HepG2 (cell line): ENCODE results near the gene WASF1. TPM values are rescaled to one million over a fixed set of nuclear protein-coding genes. Genes with fewer than 3 reads are reported as not detected.

Experiments
- ATAC-seq: fragments of 200-7000 bp; cut with Tn5 transposase; 3 replicates; pipeline ENCODE4 v1.9.1; 2020; ENCODE audit warnings: mild to moderate bottlenecking, moderate library complexity
- BruUV-seq: library from RNA; stranded (reverse); fragments of 400-500 nt; replicated peaks from 2 replicates; lab custom pipeline; 2021; lab: Mats Ljungman, UMichigan
- CTCF ChIA-PET: fragments of 300-600 bp; formaldehyde crosslinking; extraction: SDS; loops from one replicate; lab custom pipeline; 2021; ENCODE audit warnings: low total read pairs, inconsistent platforms, low intra/inter-chr PET ratio; lab: Yijun Ruan, JAX
- POLR2A ChIA-PET: fragments of 350-600 bp; sonication (Branson Sonifier 250); formaldehyde crosslinking; loops from one replicate; lab custom pipeline; 2020; ENCODE audit warnings: antibody characterized with exemption, inconsistent platforms; lab: Yijun Ruan, JAX
- DNase-seq: peaks from one replicate; pipeline ENCODE4 v3.0.0-alpha.2; 2015; ENCODE audit warnings: low spot score
- FAIRE-seq: peaks from 3 replicates; lab custom pipeline; 2011; peaks lifted over from hg19 to GRCh38; lab: Jason Lieb, UNC
- H2AFZ ChIP-seq: one replicate; pipeline ENCODE4 v1.6.1; 2011; ENCODE audit warnings: low read length, inconsistent platforms
- H3K27ac ChIP-seq: fragments of 300-600 bp; 3 replicates; pipeline ENCODE4 v1.8.0; 2011; ENCODE audit warnings: mixed run types, mild to moderate bottlenecking, mixed read lengths, low read length, inconsistent platforms; ENCODE audit not compliant: insufficient read depth; ENCODE audit errors: extremely low read length
- H3K27me3 ChIP-seq, 2 experiments: fragments of 200-600 bp in 1 of 2; 2 replicates in 1 of 2; 3 replicates in 1 of 2; pipeline versions ENCODE4 v1.6.0 to v1.8.0; 2011; ENCODE audit warnings: low read length in 2 of 2, mild to moderate bottlenecking in 2 of 2, moderate library complexity in 2 of 2, inconsistent platforms in 1 of 2; ENCODE audit not compliant: insufficient read depth in 2 of 2, control insufficient read depth in 1 of 2
- H3K36me3 ChIP-seq, 2 experiments: fragments of 200-600 bp in 1 of 2; replicated peaks in 1 of 2; 2 replicates in 1 of 2; 3 replicates in 1 of 2; pipeline versions ENCODE4 v1.5.1 to v1.8.0; 2011; ENCODE audit warnings: low read length in 2 of 2, inconsistent platforms in 1 of 2; ENCODE audit not compliant: insufficient read depth in 2 of 2, control insufficient read depth in 1 of 2
- H3K4me1 ChIP-seq: 2 replicates; pipeline ENCODE4 v1.5.1; 2012; ENCODE audit warnings: low read length, inconsistent platforms; ENCODE audit not compliant: insufficient read depth
- H3K4me2 ChIP-seq: 2 replicates; pipeline ENCODE4 v1.6.0; 2011; ENCODE audit warnings: low read depth, low read length, inconsistent platforms
- H3K4me3 ChIP-seq, 3 experiments: fragments of 200-600 bp in 1 of 3; sonication (generic), shearing (Covaris generic) in 1 of 3; replicated peaks in 1 of 3; 2 replicates each; pipeline ENCODE4 v1.5.1; 2011 to 2016; ENCODE audit warnings: low read length in 3 of 3, inconsistent platforms in 2 of 3, low read depth in 2 of 3, mild to moderate bottlenecking in 2 of 3, control low read depth in 1 of 3, mixed read lengths in 1 of 3; ENCODE audit not compliant: insufficient read depth in 1 of 3
- H3K79me2 ChIP-seq: one replicate; pipeline ENCODE4 v1.6.1; 2011; ENCODE audit warnings: low read length, inconsistent platforms; ENCODE audit not compliant: insufficient read depth
- H3K9ac ChIP-seq: 2 replicates; pipeline ENCODE4 v1.6.0; 2011; ENCODE audit warnings: mild to moderate bottlenecking, low read depth, low read length, inconsistent platforms; ENCODE audit not compliant: insufficient read depth
- H3K9me3 ChIP-seq: 2 replicates; pipeline ENCODE4 v1.5.1; 2012; ENCODE audit warnings: mild to moderate bottlenecking, low read length
- H4K20me1 ChIP-seq: 2 replicates; pipeline ENCODE4 v1.6.0; 2011; ENCODE audit warnings: inconsistent platforms, mild to moderate bottlenecking, low read length, moderate library complexity; ENCODE audit not compliant: insufficient read depth
- E2F5 ChIP-seq: sonication (generic); formaldehyde crosslinking; conservative IDR thresholded peaks from 2 replicates; pipeline ENCODE4 v1.4.0; 2020; ENCODE audit warnings: missing genetic modification reagents
- KLF11 ChIP-seq: IDR thresholded peaks from 2 replicates; pipeline ENCODE4 v1.6.1; 2016; ENCODE audit warnings: missing compliant biosample characterization
- LCORL ChIP-seq, 2 experiments: fragments of 450-650 bp in 1 of 2; sonication (generic) in 1 of 2; formaldehyde crosslinking in 1 of 2; IDR thresholded peaks; 2 replicates each; pipeline versions ENCODE4 v1.5.0 to v1.6.1; 2017 to 2020; ENCODE audit warnings: antibody characterized with exemption in 1 of 2, missing genetic modification reagents in 1 of 2
- MYPOP ChIP-seq: sonication (generic); formaldehyde crosslinking; IDR thresholded peaks from 2 replicates; pipeline ENCODE4 v1.8.1; 2023; ENCODE audit warnings: mild to moderate bottlenecking, moderate library complexity, missing genetic modification reagents
- ZNF335 ChIP-seq: sonication (generic); formaldehyde crosslinking; IDR thresholded peaks from 2 replicates; pipeline ENCODE4 v1.4.0; 2020; ENCODE audit warnings: missing genetic modification reagents
- ZNF549 ChIP-seq: sonication (generic); formaldehyde crosslinking; IDR thresholded peaks from 2 replicates; pipeline ENCODE4 v1.5.0; 2020; ENCODE audit warnings: missing genetic modification reagents
- WGBS: methylation state at CpG from one replicate; pipeline ENCODE4 v1.1.6; 2017; ENCODE audit warnings: low lambda C conversion rate; 5-methylcytosine and 5-hydroxymethylcytosine counted together
- in situ Hi-C: cut with HindIII; loops from 2 replicates; pipeline ENCODE4 v1.10.0; 2017; ENCODE audit warnings: low pct_unique_long_range_greater_than_20kb; ENCODE audit not compliant: extremely low pct_ligation_motif_present
- intact Hi-C: fragments of 100-400 bp; cut with micrococcal nuclease; formaldehyde crosslinking; loops from one replicate; pipeline ENCODE4 v1.10.0; 2022; ENCODE audit not compliant: unreplicated experiment
- polyA plus RNA-seq, 8 experiments: library from polyadenylated mRNA; depleted of rRNA in 3 of 8; stranded (reverse) in 7 of 8; unstranded in 1 of 8; fragments of >200 nt; fragmentation: Illumina TruSeq in 4 of 8; extraction: Trizol in 4 of 8; gene quantifications; 2 replicates each; pipeline versions ENCODE4 v1.2.1 to v1.2.3, GENCODE V29; 2011 to 2016; ENCODE audit warnings: low read depth in 4 of 8, missing spikeins in 1 of 8, mixed read lengths in 1 of 8; ENCODE audit not compliant: insufficient read depth in 1 of 8
- total RNA-seq, 5 experiments: library from RNA; depleted of rRNA; stranded (reverse); fragments of >200 nt; fragmentation: Illumina TruSeq; extraction: Trizol; gene quantifications; 2 replicates each; pipeline ENCODE4 v1.2.3, GENCODE V29; 2016; ENCODE audit warnings: low read depth in 1 of 5

WASF1 gene
- total and polyA plus RNA-seq, 2 of the 13 experiments (the other 11 are each of a cell fraction or from before 2014, with no cell fraction given): 8.5 to 17.3 TPM

GRCh38 chr6:110211753-110212152 is 32.3 kb upstream of the WASF1 start (continued):
- TF ChIP-seq E2F5 (CRISPR knock-in tag): no peak
- TF ChIP-seq MYPOP (CRISPR knock-in tag): no peak
- no peak for TF ChIP-seq KLF11
- no peak for TF ChIP-seq ZNF335 (CRISPR knock-in tag)

- Histone ChIP-seq H2AFZ (no peak overlapping the region), H3K9ac (no peak overlapping the region), H3K79me2 (no peaks in the 10 kb centered on the region), H3K27me3 (no peaks in the 10 kb centered on the region), H3K4me2 (no peak overlapping the region), H4K20me1 (no peaks in the 10 kb centered on the region), H3K9me3 (no peaks in the 10 kb centered on the region), H3K36me3 (peaks cover 4 to 37% of the 10 kb centered on the region in 2 experiments; a peak in 3 of 5 replicates), H3K4me3 (no peak overlapping the region), H3K27ac (no peak overlapping the region), H3K4me1 (no peaks in the 10 kb centered on the region)
- ChIA-PET CTCF (no interaction called here), POLR2A (no interaction called here)
- intact Hi-C loops (no loop called here), in situ Hi-C loops (no loop called here)
- DNase-seq: no peak
- TF ChIP-seq ZNF549 (CRISPR knock-in tag) (no peak), LCORL (IDR thresholded peaks at IDR 0.05) (peak; percentile 97), LCORL (CRISPR knock-in tag; IDR thresholded peaks at IDR 0.05) (no peak)
- 97% methylated on average over 3 of the region's 3 CpGs for WGBS
- no peak for FAIRE-seq
- ATAC-seq: no peak
- BruUV-seq: no TSS peak
Measured at GRCh38 chr6:110207652-110208051, 28.2 kb upstream of the WASF1 start.
